ENCODE measurements around the gene PLXNC1.

GRCh38 chr12:94111302-94111701, 37.1 kb upstream of the PLXNC1 start:
- no peak for TF ChIP-seq POLR2A (IDR thresholded peaks at IDR 0.05)
- no peak for TF ChIP-seq CTCF (IDR thresholded peaks at IDR 0.05)
- no peak for TF ChIP-seq EP300 (IDR thresholded peaks at IDR 0.05)
